Heart right ventricle (tissue), 16 donors: ENCODE data around the gene FAM20C. TPM values are rescaled to one million over a fixed set of nuclear protein-coding genes. Genes with fewer than 3 reads are reported as not detected.

Experiments
- ATAC-seq, 8 donors: fragments of 200-7000 bp; cut with Tn5 transposase; one replicate each; pipeline ENCODE4 v1.9.1; 2020; ENCODE audit warnings: mild to moderate bottlenecking in 8 of 8, moderate library complexity in 8 of 8, moderate number of reproducible peaks in 1 of 8
- DNase-seq, 2 donors: peaks; one replicate each; pipeline ENCODE4 v3.0.0-alpha.2; 2020
- H3K27ac ChIP-seq, 10 donors: fragments of 200-600 bp; sonication (generic) in 2 of 10; one replicate each; pipeline versions ENCODE4 v1.5.0 to v1.8.0; 2020 to 2022; ENCODE audit warnings: mild to moderate bottlenecking in 3 of 10
- H3K27me3 ChIP-seq, 7 donors: fragments of 200-600 bp; one replicate each; pipeline ENCODE4 v1.8.0; 2021 to 2022; ENCODE audit warnings: mild to moderate bottlenecking in 2 of 7
- H3K36me3 ChIP-seq, 9 donors: fragments of 200-600 bp; sonication (generic) in 1 of 9; one replicate each; pipeline versions ENCODE4 v1.5.0 to v1.8.0; 2020 to 2022; ENCODE audit warnings: mild to moderate bottlenecking in 2 of 9
- H3K4me1 ChIP-seq, 9 donors: fragments of 200-600 bp; sonication (generic) in 1 of 9; one replicate each; pipeline versions ENCODE4 v1.5.0 to v1.8.0; 2020 to 2022; ENCODE audit warnings: mild to moderate bottlenecking in 4 of 9
- H3K4me3 ChIP-seq, 10 donors: fragments of 200-600 bp; sonication (generic) in 2 of 10; one replicate each; pipeline versions ENCODE4 v1.5.0 to v1.8.0; 2020 to 2022; ENCODE audit warnings: mild to moderate bottlenecking in 7 of 10, moderate library complexity in 2 of 10
- H3K9me3 ChIP-seq, 11 donors: fragments of 200-600 bp in 10 of 11; sonication (generic) in 2 of 11; one replicate each; pipeline versions ENCODE4 v1.5.0 to v1.8.0; 2013 to 2022; ENCODE audit warnings: mild to moderate bottlenecking in 2 of 11, control low read depth in 1 of 11, moderate library complexity in 1 of 11
- WGBS, 2 donors: extraction: QIAGEN DNeasy Blood & Tissue Kit; methylation state at CpG; one replicate each; pipeline ENCODE4 v1.1.7; 2013; ENCODE audit warnings: inconsistent platforms in 1 of 2; 5-methylcytosine and 5-hydroxymethylcytosine counted together
- intact Hi-C, 10 donors: fragments of 100-400 bp; cut with DNase I; formaldehyde crosslinking; loops; one replicate each; pipeline versions ENCODE4 v1.11.1 to v1.14.2; 2022
- polyA plus RNA-seq, 2 donors: library from polyadenylated mRNA; stranded (reverse); fragments of 200-250 nt; gene quantifications; one replicate each; pipeline ENCODE4 v1.2.3, GENCODE V29; 2013
- total RNA-seq, 10 donors: library from RNA; stranded (reverse); fragmentation: NEBNext Ultra II Directional in 3 of 10; extraction: Animal tissue kit (Norgen Biotek cat#: 25700) in 3 of 10; gene quantifications; one replicate each; pipeline versions ENCODE4 v1.2.1 to v1.2.4, GENCODE V29; 2021 to 2023
- TF ChIP-seq, protein P1 (sequence below), 9 donors: fragments of 200-600 bp; sonication (generic) in 2 of 9; IDR thresholded peaks; one replicate each; pipeline versions ENCODE4 v1.5.0 to v1.8.0; 2021 to 2022; ENCODE audit warnings: antibody characterized with exemption in 9 of 9, mild to moderate bottlenecking in 5 of 9, moderate library complexity in 1 of 9
- donor health status: Arrhythmogenic right ventricular cardiomyopathy.
- donor health status: ischemic (EF 13 %, LVEDD 7.1; RV severe dilation, severe dysfunction).
- donor health status: healthy with polysubstance abuse.
- donor health status: DM: no; HTN: yes; CAD: no.
- donor health status: DM: no; HTN: no; CAD: no.
- donor health status: ischemic (EF 25% LVEDD 6.9; RV normal size, moderate dysfunction).
- donor health status: ischemic (EF 25% LVEDD 5.7; RV mildly dilated, moderate dysfunction).
- donor health status: healthy.
- donor health status: DM: yes; HTN: yes; CAD: no.
- donor health status: Ischemic cardiomyopathy.
- donor health status: ischemic (EF 35%, LVEDD 5.7; RV mildly dilated, moderate dysfunction).
- donor health status: nonischemic (EF 11% LVEDD 7.7; RV severe dilation, severe dysfunction).
- donor health status: DM: yes; HTN: yes; CAD: no.
- donor health status: PGD.
- donor health status: ischemic (EF 29% LVEDD 5.4; RV normal size, mild dysfunction).
- donor health status: nonischemic (EF 23%, LVEDD 6.1; RV moderate dilation, normal function).

The FAM20C gene
- total and polyA plus RNA-seq, 12 donors = 12.4 to 59.8 (median 19.2) TPM

DNA sequence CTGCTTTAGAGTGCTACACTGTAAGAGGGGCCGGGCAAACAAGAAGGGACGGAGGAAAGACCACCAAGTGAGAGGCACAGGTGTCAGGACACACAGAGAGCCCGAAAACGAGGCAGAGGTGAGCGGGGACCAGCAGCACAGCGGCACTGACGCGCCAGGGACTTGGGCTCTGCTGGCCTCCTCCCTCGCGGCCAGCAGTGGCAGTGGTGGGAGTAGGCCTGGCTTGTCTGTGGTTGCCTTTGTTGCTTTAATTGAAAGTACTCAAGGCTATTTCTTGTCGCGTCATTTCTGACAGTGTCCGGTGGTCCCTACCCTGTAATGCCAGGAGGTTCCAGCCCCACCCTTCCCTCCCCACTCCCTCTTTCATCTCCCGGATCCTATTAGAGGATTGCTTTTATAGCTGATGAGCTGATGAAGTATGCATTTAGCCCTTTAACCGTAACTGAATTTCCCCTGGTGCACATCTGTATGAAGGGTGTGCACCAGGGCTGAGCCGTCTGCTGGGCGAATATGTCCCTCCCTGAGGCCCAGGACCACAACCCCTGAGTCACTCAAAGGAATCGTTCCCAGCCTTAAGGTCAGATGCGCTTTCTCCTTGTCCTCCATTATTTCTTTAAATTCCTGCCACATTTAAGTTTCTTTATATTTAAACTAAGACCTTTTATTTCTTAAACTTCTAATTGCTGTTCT is 39.5 kb upstream of the FAM20C start:
- Histone ChIP-seq H3K27me3 (no peaks in the 10 kb centered on the region), H3K9me3 (no peaks in the 10 kb centered on the region), H3K36me3 (no peaks in the 10 kb centered on the region), H3K27ac (peak overlapping the region in 4 of 10 donors; percentile 51 to 76 (median 57)), H3K4me1 (peaks cover 4 to 36% (median 13%) of the 10 kb centered on the region in 9 donors), H3K4me3 (no peak overlapping the region)
- intact Hi-C loops = loop anchor here in 2 of 10 donors (5.0 kb wide), 1 partner anchor 39 kb away; the partner anchor contains the start of gene FAM20C (in 2 of the 2)
- TF ChIP-seq, protein P1, sequence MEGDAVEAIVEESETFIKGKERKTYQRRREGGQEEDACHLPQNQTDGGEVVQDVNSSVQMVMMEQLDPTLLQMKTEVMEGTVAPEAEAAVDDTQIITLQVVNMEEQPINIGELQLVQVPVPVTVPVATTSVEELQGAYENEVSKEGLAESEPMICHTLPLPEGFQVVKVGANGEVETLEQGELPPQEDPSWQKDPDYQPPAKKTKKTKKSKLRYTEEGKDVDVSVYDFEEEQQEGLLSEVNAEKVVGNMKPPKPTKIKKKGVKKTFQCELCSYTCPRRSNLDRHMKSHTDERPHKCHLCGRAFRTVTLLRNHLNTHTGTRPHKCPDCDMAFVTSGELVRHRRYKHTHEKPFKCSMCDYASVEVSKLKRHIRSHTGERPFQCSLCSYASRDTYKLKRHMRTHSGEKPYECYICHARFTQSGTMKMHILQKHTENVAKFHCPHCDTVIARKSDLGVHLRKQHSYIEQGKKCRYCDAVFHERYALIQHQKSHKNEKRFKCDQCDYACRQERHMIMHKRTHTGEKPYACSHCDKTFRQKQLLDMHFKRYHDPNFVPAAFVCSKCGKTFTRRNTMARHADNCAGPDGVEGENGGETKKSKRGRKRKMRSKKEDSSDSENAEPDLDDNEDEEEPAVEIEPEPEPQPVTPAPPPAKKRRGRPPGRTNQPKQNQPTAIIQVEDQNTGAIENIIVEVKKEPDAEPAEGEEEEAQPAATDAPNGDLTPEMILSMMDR (IDR thresholded peaks at IDR 0.05) = no peak
- 88 to 91% methylated on average over 17 to 19 of the region's 19 CpGs for WGBS, 2 donors
- ATAC-seq = no peak
- DNase-seq = no peak

DNA sequence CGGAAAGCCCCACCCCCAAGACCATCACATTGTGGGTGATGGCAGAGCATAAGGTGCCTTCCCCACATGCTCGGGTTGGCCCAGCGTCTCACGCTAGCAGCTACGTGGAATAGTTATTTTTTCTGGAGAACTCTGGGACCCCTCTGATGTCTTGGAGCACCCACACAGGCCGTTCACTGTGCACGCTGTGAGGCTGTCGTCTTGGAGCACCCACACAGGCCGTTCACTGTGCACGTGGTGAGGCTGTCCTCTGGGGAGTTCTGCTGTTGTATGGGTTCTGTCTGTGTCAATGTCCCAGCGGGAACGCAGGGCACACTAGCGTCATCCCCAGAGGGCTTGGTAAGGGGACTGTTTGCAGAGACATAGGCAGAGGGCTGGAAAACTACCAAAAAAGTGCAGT is 38.8 kb upstream of the FAM20C start:
- H3K36me3 ChIP-seq = no peaks in the 10 kb centered on the region
- DNase-seq = no peak
- H3K4me3 ChIP-seq = no peak overlapping the region
- H3K4me1 ChIP-seq = peaks cover 4 to 31% (median 12%) of the 10 kb centered on the region in 9 donors
- no peaks in the 10 kb centered on the region for H3K9me3 ChIP-seq
- peak in 3 of 8 donors; percentile 27 to 51 (median 32) for ATAC-seq
- H3K27me3 ChIP-seq = no peaks in the 10 kb centered on the region
- H3K27ac ChIP-seq = peak overlapping the region; percentile 19 to 76 (median 48)
- TF ChIP-seq, protein P1 (IDR thresholded peaks at IDR 0.05) = no peak
- 66 to 71% methylated on average over 13 of the region's 13 CpGs for WGBS, 2 donors
- intact Hi-C loops = loop anchor here in 2 of 10 donors (5.0 kb wide), 1 partner anchor 39 kb away; the partner anchor contains the start of gene FAM20C (in 2 of the 2)

DNA sequence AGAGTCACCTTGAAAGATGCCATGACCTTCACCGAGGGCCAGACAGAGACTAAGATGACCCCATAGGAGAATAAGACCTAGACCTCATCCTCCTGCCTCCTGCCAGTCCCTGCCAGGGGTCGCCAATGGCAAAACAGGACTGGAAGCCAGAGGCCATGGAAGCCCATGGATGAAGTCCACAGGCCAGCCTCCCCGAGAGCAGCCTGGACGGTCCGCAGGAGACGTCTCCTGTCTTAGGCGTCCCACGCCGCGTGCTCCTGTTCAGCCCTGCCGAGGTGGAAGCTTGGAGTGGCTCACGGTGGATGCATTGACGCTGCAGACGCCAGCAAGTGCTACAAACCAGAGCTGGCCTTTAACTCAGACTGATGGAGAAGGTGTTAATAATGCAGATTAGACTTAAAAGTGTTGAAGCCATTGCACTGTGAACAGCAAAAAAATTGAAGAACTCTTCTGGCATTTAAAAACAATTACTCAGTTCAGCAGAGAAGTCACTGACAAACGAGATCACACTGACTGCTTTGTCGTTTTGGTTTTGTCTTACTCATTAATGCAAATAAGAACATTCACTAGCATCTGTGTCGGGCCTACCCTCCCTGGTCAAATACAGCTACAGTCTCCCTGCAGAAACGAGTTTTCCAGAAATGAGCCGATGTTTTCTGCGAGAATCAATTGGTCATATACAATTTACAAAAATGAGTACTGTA is 38.1 kb upstream of the FAM20C start:
- DNase-seq (no peak), ATAC-seq (no peak)
- H3K9me3 ChIP-seq = no peaks in the 10 kb centered on the region
- TF ChIP-seq, protein P1 (IDR thresholded peaks at IDR 0.05) = no peak
- H3K4me3 ChIP-seq = no peak overlapping the region
- peak overlapping the region in 6 of 10 donors; percentile 35 to 76 (median 57) for H3K27ac ChIP-seq
- intact Hi-C loops = loop anchor here in 2 of 10 donors (5.0 kb wide), 1 partner anchor 38 kb away; the partner anchor contains the start of gene FAM20C (in 2 of the 2)
- H3K36me3 ChIP-seq = no peaks in the 10 kb centered on the region
- 87 to 91% methylated on average over 20 of the region's 20 CpGs for WGBS, 2 donors
- H3K27me3 ChIP-seq = no peaks in the 10 kb centered on the region
- peaks cover 4 to 30% (median 12%) of the 10 kb centered on the region in 9 donors for H3K4me1 ChIP-seq

DNA sequence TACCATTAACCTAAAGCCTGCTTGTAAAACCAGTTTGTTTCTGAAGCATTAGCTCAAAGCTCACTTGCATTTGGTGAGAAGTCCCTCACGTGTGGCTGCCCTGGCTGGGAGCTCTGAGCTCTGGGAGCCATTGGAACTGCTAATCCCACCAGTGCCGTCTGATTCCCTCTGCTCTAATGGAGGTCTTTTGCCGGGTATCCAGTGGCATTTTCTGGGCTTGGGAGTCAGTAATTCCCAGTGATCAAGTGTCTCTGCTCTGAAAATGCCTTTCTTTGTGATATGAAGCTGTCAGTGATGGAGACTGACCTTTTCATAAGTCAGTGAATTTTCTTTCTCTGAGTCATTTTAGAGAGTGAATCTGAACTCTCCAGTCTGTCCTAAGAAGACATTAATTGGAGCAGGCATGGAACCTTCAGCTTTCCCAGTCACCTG is 36.9 kb upstream of the FAM20C start:
- no peaks in the 10 kb centered on the region for H3K27me3 ChIP-seq
- WGBS, 2 donors = 53 to 60% methylated on average over 3 of the region's 3 CpGs
- H3K36me3 ChIP-seq = no peaks in the 10 kb centered on the region
- no peak for DNase-seq
- no peaks in the 10 kb centered on the region for H3K9me3 ChIP-seq
- no peak overlapping the region for H3K4me3 ChIP-seq
- ATAC-seq = no peak
- H3K4me1 ChIP-seq = peaks cover 0 to 20% (median 2%) of the 10 kb centered on the region in 9 donors
- H3K27ac ChIP-seq = peak overlapping the region in 1 of 10 donors; percentile 36
- TF ChIP-seq, protein P1 (IDR thresholded peaks at IDR 0.05) = no peak
- intact Hi-C loops = no loop called here
